ENCODE data around the gene KRT40.

DNA sequence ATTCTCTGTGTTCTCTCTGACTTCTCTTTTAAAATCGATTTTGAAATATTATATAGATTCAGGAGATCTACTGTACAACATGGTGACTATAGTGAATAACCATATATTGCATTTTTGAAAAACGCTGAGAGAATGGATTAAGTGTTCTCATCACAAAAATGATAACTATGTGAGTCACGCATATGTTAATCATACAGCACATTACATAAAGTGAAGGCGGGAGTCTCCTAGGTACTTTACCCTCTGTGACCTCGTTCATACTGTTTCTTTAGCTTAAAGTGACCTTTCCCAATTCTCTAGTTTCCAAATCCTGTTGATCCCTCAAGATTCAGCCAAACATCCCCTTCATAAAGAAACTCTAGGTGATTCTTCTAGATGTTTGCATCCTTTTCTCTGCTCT is 18.7 kb upstream of the KRT40 start:
- TF ChIP-seq, protein P1, sequence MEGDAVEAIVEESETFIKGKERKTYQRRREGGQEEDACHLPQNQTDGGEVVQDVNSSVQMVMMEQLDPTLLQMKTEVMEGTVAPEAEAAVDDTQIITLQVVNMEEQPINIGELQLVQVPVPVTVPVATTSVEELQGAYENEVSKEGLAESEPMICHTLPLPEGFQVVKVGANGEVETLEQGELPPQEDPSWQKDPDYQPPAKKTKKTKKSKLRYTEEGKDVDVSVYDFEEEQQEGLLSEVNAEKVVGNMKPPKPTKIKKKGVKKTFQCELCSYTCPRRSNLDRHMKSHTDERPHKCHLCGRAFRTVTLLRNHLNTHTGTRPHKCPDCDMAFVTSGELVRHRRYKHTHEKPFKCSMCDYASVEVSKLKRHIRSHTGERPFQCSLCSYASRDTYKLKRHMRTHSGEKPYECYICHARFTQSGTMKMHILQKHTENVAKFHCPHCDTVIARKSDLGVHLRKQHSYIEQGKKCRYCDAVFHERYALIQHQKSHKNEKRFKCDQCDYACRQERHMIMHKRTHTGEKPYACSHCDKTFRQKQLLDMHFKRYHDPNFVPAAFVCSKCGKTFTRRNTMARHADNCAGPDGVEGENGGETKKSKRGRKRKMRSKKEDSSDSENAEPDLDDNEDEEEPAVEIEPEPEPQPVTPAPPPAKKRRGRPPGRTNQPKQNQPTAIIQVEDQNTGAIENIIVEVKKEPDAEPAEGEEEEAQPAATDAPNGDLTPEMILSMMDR (IDR thresholded peaks at IDR 0.05), result no peak
- no peak for TF ChIP-seq POLR2A (IDR thresholded peaks at IDR 0.05)
